AG04450 (cell line): Measurements from ENCODE around the gene UBE2E2. TPM values are rescaled to one million over a fixed set of nuclear protein-coding genes. Genes with fewer than 3 reads are reported as not detected.

ENCODE experiments used
- CTCF ChIA-PET: fragments of 300-600, 350-600 bp; formaldehyde crosslinking; extraction: SDS; loops from one replicate; lab custom pipeline; 2022; ENCODE audit warnings: antibody characterized with exemption, inconsistent platforms; lab: Charles Lee
- POLR2A ChIA-PET: fragments of 350-600 bp; formaldehyde crosslinking; extraction: SDS; loops from one replicate; lab custom pipeline; 2021; ENCODE audit warnings: antibody characterized with exemption, inconsistent platforms; lab: Yijun Ruan, JAX
- DNase-seq: peaks from one replicate; pipeline ENCODE4 v3.0.0-alpha.2; 2011; ENCODE audit warnings: low read depth, low spot score
- H3K27ac ChIP-seq: one replicate; pipeline ENCODE4 v1.5.1; 2012; ENCODE audit warnings: low read depth, low read length, control low read depth
- H3K27me3 ChIP-seq: one replicate; pipeline ENCODE4 v1.6.0; 2012; ENCODE audit warnings: low read length; ENCODE audit not compliant: control insufficient read depth, insufficient read depth
- H3K4me3 ChIP-seq: 2 replicates; pipeline ENCODE4 v1.5.1; 2011; ENCODE audit warnings: mild to moderate bottlenecking, low read depth, low read length, control low read depth
- H3K9me3 ChIP-seq: 2 replicates; pipeline ENCODE4 v1.5.1; 2012; ENCODE audit warnings: low read length; ENCODE audit not compliant: control insufficient read depth, insufficient read depth
- CTCF ChIP-seq: IDR thresholded peaks from 2 replicates; pipeline ENCODE4 v1.5.1; 2011; ENCODE audit warnings: low read depth, low read length, control low read depth, inconsistent platforms
- polyA plus RNA-seq: library from polyadenylated mRNA; depleted of rRNA; stranded (reverse); fragments of >200 nt; gene quantifications from 2 replicates; pipeline ENCODE4 v1.2.3, GENCODE V29; 2011

UBE2E2 gene
- polyA plus RNA-seq, 1 experiment: 43.2 TPM

DNA sequence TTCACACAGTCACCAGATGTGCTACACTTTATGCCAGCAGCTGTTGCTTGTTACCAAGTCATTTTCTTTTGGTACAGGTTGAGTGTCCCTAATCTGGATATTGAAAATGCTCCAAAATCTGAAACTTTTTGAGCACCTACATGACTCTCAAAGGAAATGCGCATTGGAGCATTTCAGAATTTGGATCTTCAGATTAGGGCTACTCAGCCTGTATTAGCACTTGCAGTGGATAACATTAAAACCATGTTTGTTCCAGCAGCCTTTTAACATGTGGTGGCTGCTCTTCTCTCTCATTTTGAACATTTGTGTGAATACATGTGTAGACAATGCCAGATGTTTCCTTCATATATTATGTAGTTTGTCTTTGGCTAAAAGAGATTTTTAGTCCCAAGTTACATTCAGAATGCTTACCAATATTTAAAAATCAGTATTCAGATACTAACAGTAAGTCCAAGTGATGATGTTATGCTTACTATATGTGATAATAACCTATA lies 371.7 kb downstream of the UBE2E2 start:
- CTCF ChIA-PET: no interaction called here
- no peak for DNase-seq
- no peak for TF ChIP-seq CTCF
- H3K4me3 ChIP-seq: no peak overlapping the region
- H3K9me3 ChIP-seq: no peaks in the 10 kb centered on the region
- no peak overlapping the region for H3K27ac ChIP-seq
- H3K27me3 ChIP-seq: no peaks in the 10 kb centered on the region
- POLR2A ChIA-PET: no interaction called here

DNA sequence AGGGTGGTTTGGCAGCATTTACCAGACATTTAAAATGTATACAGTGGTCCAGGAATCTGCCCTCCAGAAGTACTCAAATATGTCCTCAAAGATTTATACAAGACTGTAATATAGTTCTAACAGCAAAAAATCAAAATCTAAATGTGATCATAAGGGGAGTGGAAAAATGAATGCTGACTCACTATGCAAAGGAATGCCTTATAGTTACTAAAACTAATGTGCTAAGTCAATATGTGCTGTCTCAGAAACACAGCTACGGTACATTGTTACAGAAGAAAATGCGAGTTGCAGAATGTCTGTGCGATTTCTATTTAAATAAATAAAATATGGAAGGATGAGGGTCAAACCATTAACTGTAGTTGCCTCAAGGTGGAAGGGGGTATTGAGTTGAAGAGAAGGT lies 372.6 kb downstream of the UBE2E2 start:
- no peak overlapping the region for H3K4me3 ChIP-seq
- DNase-seq: no peak
- ChIA-PET POLR2A (no interaction called here), CTCF (no interaction called here)
- no peak overlapping the region for H3K27ac ChIP-seq
- H3K9me3 ChIP-seq: no peaks in the 10 kb centered on the region
- no peak for TF ChIP-seq CTCF
- H3K27me3 ChIP-seq: no peaks in the 10 kb centered on the region

DNA sequence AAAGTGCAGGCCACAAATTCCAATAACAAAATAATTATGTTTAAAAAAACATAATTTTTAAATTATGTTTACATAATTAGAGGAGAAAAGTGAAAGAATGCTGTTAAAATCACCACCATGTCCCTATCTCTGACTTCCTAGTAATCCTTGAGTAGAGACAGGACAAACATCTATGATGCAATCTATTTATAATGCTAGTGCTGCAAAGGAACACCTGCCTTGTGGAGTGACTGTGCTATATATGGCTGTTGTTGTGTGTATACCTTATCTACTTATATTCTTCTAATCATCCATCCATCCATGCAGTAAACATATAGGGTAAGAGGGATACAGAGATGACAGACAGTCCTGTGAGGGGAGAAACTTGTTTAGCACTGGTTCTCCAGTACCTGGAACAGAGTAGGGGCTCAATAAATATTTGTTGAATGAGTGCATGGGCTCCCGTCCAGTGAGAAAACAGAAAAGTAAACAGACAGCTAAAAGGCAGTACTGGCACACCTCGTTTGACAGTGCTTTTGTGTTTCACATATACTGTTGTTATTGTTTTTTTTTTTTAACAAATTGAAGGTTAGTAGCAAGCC lies 373.3 kb downstream of the UBE2E2 start:
- ChIA-PET POLR2A (no interaction called here), CTCF (no interaction called here)
- TF ChIP-seq CTCF: no peak
- no peak overlapping the region for H3K4me3 ChIP-seq
- DNase-seq: no peak
- no peaks in the 10 kb centered on the region for H3K27me3 ChIP-seq
- no peak overlapping the region for H3K27ac ChIP-seq
- H3K9me3 ChIP-seq: no peaks in the 10 kb centered on the region

GRCh38 chr3:23580096-23580713 lies 377.1 kb downstream of the UBE2E2 start:
- no peak overlapping the region for H3K27ac ChIP-seq
- TF ChIP-seq CTCF: no peak
- DNase-seq: peak; percentile 21
- no peak overlapping the region for H3K4me3 ChIP-seq
- no peaks in the 10 kb centered on the region for H3K9me3 ChIP-seq
- POLR2A ChIA-PET: no interaction called here
- CTCF ChIA-PET: no interaction called here
- H3K27me3 ChIP-seq: no peaks in the 10 kb centered on the region

DNA sequence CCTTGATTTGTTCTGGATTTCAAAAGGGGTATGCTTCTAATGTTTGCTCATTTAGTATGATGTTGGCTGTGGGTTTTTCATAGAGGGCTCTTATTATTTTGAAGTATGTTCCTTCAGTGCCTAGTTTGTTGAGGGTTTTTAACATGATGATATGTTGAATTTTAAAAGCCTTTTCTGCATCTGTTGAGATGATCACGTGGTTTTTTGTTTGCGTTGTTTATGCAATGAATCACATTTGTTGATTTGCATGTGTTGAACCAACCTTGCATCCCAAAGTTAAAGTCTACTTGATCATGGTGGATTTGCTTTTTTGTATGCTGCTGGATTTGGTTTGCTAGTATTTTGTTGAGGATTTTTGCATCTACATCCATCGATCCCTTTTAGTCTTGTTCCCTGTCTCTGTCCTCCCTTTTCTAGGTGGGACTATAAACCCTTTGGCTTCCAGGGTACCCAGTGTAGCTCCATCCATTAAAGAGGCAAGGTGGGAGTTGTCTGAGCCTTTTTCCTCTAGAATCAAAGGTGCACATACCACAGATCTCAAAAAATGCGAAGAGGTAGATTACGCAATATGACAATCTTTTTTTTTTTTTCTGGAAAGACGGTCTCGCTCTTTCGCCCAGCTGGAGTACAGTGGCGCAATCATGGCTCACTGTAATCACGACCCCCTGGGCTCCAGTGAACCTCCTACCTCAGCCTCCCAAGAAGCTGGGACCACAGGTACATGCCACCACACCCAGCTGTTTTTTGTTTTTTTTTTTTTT lies 381.0 kb downstream of the UBE2E2 start:
- no peaks in the 10 kb centered on the region for H3K9me3 ChIP-seq
- no peak for TF ChIP-seq CTCF
- DNase-seq: no peak
- POLR2A ChIA-PET: no interaction called here
- H3K27ac ChIP-seq: no peak overlapping the region
- H3K4me3 ChIP-seq: no peak overlapping the region
- CTCF ChIA-PET: interaction anchor here (0.6 kb wide), 1 partner anchor 289 kb away, joined by 3 read pairs; no protein-coding TSS in a partner anchor
- no peaks in the 10 kb centered on the region for H3K27me3 ChIP-seq
